NCI-H2227 (cell line): ENCODE results near the gene DCAF16.
"Not testable (repeated sequence)": the region's sequence is repeated elsewhere in the genome, so short reads cannot be mapped to it uniquely, and the experiment has no call there.

Experiments used
- DNase-seq: peaks from one replicate; lab custom pipeline; 2025; ENCODE audit not compliant: unreplicated experiment; lab: John Stamatoyannopoulos, UW

DCAF16 gene

GRCh38 chr4:17810260-17811077 lies at the start of gene DCAF16, which contains the start of gene NCAPG:
Gene DCAF16, minus strand, starts transcription at chr4:17810757. Its CDS starts 6,616 bp downstream, at chr4:17804141.
Gene NCAPG, plus strand, starts transcription at chr4:17810979. Its CDS starts 99 bp downstream, at chr4:17811078.
- DNase-seq = peak; percentile 99

GRCh38 chr4:17859793-17860406 lies 49.3 kb upstream of the DCAF16 start:
- no peak for DNase-seq

GRCh38 chr4:17854036-17854435 lies 43.5 kb upstream of the DCAF16 start:
- DNase-seq = no peak

DNA sequence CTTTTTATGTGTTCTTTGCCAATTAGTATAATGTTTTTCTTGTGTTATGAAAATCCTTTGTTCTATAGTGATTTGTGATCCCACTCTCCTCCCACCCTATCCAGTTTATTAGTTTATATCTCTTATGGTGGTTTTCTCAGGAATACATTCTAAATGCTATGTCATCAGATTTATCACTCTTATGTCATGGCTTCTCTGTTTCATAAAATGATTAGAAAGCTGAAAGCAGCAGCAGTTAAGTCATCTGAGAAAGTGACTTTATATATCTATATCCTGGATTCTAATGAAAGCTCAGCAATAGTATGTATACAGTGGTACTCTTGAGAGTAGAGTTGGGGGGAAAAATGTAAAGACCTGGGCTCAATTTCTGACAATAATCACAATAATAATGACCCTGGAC lies 41.4 kb upstream of the DCAF16 start:
- no peak for DNase-seq

DNA sequence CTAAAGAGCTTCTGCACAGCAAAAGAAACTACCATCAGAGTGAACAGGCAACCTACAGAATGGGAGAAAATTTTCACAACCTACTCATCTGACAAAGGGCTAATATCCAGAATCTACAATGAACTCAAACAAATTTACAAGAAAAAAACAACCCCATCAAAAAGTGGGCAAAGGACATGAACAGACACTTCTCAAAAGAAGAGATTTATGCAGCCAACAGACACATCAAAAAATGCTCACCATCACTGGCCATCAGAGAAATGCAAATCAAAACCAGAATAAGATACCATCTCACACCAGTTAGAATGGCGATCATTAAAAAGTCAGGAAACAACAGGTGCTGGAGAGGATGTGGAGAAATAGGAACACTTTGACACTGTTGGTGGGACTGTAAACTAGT lies 39.7 kb upstream of the DCAF16 start:
- not testable (repeated sequence) for DNase-seq

- no peak for DNase-seq
These were observed 35.7 kb upstream of the DCAF16 start for GRCh38 chr4:17846266-17846665.

DNA sequence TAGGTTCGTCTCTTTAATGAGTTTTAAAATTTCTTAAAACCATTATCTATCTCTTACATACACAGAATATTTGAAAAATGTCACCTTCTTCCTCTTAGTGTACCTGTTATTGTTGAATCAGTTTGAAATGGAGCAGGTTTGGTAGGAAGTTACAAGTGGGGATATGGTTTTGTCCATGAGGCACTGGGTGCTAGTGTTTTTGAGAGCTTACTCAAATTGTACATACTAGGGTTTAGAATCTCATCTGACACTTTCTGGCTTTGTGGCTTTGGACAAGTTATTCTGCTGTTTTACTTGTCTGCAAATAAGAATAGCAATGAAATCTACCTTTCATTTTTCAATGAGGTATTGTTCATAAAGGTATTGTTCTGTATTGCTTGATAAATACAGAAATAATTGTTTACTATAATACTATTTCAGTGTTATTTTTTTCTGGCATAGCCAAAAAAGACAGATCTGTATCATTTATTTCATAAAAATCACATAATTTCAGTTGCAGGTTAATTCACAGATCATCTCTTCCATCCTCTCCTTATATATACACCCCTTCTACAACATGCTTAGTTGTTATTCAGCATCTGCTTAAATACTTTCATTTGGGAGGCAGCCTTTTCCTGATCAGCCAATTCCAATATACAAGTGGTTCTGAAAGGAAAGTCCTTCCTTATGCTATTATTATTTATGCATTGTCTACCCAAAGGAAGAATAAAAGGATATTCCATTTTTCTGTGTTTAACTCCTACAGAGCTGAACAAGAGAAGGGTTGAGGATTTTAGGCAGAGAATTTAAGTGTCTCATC lies 13.5 kb upstream of the DCAF16 start:
- no peak for DNase-seq

GRCh38 chr4:17817027-17817426 lies 6.5 kb upstream of the DCAF16 start:
- DNase-seq = peak; percentile 35

DNA sequence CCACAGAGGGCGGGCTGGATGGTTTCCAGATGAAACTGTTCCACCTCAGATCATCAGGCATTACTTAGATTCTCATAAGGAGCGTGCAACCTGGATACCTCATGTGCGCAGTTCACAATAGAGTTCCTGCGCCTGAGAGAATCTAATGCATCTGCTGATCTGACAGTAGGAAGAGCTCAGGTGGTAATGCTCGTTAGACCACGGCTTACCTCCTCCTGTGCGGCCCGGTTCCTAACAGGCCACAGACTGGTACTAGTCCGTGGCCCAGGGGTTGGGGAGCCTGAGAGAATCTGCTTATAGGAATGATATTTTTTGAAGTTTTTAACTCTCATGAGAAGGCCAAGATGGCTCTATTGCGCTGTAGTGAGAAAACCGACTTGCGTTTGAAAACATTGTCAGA lies 5.6 kb upstream of the DCAF16 start:
- DNase-seq = no peak

DNA sequence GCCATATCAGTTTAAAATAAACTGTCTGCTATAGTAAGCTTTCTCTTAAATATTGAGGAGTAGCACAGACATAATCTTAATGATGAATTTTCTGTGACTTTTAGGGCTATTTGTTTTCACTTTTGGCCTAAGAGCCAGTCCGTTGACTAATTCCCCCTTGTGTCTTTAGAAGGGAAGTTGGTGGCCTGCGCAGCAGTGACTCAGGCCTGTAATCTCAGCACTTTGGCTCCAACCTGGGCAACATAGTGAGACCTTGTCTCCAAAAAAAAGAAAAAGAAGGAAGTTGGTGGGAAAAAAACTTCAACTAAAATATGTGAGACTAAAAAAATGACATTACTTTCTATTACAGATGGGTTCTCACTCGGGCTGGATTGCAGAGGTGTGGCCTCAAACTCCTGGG lies 3.6 kb upstream of the DCAF16 start:
- no peak for DNase-seq

DNA sequence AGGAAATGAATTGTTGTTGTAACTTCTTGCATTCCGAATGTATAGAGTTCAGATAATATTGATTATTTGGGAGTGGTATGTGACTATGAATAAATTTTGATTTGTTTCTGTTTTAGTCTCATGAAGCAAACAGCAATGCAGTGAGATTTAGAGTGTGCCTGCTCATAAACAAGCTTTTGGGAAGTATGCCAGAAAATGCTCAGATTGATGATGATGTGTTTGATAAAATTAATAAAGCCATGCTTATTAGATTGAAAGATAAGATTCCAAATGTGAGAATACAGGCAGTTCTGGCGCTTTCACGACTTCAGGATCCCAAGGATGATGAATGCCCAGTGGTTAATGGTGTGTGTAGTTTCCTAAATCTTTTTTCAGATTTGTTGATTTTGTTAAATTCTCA lies 2.2 kb upstream of the DCAF16 start:
- no peak for DNase-seq

- no peak for DNase-seq
These were observed 1.6 kb upstream of the DCAF16 start for GRCh38 chr4:17812125-17812524.

GRCh38 chr4:17811078-17811603 lies 584 bp upstream of the DCAF16 start:
- DNase-seq = peak; percentile 64

DNA sequence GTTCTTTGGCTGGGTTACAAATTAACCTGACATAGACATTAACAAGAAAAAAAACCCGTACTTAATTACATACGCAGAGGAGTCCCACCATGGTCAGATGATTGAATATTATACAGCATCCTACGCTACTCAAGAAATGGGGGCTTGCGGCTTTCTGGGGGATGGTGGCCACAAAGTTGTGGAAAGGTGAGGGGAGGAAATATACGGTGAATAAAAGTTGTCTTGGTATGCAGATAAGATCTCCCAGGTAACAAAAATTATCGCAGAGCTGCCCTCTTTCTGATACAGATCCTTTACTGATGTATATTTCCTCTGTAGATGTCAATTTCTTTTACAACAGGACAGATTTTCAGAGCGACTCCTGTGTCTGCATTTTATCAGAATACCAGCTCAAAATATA lies 890 bp downstream of the DCAF16 start:
- no peak for DNase-seq

DNA sequence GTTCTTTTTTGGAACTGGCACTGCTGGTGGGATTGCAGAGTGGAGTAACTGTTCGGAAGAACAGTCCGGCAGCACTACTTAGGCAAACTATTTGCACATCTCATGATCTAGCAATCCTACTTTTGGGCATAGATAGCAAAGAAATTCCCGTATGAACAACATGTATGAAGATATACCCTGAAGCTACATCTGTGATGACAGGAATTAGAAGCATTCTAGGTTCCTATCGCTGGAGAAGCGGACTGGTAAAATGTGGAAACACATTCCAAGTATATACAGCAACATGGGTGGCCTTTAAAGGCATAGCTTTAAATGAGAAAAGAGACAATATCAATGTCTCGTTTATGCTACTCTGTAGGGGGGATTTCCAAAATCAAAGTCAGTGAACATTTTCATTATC lies 3.1 kb downstream of the DCAF16 start:
- no peak for DNase-seq

DNA sequence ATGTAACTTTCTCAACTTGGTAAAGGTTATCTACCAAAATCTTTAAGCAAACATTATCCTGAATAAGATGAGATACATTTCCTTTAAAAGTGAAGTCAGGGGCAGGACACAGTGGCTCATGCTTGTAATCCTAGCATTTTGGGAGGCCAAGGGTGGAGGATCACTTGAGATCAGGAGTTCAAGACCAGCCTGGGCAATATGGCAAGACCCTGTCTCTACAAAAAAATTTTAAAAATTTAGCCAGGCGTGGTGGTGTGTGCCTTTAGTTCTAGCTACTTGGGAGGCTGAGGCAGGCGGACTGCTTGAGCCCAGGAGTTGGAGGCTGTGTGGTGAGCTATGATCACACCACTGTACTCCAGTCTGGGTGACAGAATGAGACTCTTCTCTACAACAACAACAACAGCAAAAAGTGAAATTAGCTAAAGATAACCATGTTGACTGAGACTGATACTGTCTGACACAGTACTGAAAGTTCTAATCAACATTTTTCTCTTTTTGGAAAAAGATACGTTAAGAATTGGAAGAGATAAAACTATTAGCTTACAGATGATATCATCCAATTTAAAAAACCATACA lies 4.9 kb downstream of the DCAF16 start:
- DNase-seq = no peak

DNA sequence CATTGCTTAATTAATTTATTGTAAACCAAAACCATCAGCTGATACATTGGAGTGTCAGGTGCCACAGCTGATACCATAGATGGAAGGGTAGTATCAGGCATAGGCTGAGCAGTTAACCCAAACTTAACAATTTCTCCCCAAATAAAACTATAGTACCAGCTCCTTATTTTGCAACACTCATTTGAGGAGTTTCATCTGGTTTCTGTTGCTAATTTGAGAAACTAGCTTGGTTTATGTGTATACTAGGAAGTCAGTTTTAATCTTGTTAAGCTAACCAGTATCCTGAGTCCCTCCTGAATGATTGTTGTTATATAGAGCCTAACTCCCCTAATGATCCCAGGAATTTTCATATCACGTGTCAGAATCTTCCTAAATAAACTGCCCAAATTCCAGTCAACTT lies 12.7 kb downstream of the DCAF16 start:
- no peak for DNase-seq

DNA sequence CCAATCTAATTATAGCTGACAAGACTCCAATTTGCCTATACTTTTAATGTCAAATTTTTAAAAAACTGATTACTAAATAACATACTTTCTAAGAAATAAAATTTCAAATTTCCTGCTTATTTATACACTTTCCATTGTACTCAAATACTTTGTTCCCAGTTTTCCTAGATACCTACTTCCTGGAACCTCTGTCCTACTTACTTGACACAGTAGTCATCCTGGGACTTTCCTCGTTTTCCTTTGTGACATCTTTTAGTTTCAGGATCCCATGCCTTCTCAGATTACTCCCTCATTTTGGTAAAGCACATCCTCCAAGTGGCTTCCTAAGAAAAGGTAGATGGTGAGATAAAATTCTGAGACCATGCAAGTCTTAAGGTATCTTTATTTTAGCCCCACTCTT lies 15.8 kb downstream of the DCAF16 start:
- DNase-seq = no peak

- no peak for DNase-seq
These were observed 21.6 kb downstream of the DCAF16 start for GRCh38 chr4:17788956-17789355.

GRCh38 chr4:17787315-17787714 lies 23.2 kb downstream of the DCAF16 start:
- no peak for DNase-seq

DNA sequence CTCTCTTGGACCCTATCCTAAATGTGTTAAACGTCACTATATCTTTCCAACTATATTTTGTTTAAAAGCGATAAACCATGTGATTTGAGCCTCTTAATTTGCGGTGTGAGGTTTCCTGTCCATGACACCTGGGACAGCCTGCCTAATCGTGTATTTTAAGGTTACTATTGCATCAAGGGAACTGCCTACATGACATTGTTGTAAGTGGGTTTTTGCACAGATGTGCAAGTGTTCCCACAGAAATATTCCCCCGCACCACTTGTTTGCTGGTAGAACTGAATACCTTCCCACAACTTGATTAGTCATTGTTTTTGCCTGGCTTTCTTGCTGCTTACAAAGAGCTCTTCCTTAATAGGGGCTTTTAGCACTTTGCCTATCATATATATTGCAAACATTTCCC lies 24.0 kb downstream of the DCAF16 start:
- no peak for DNase-seq
